Stimulated activated CD8-positive, alpha-beta memory T cell treated with anti-CD3 and anti-CD28 coated beads, Interleukin-4, amount 100 ng/mL, for 48 hours (primary cell): ENCODE measurements around the gene RBM6.
A peak's percentile ranks its signal among the peaks of the same experiment; 100 is the strongest.
"Not testable (repeated sequence)": the region's sequence is repeated elsewhere in the genome, so short reads cannot be mapped to it uniquely, and the experiment has no call there.

Experiments used
- DNase-seq: peaks from one replicate; pipeline ENCODE4 v3.0.0-alpha.2; 2020

RBM6 gene

DNA sequence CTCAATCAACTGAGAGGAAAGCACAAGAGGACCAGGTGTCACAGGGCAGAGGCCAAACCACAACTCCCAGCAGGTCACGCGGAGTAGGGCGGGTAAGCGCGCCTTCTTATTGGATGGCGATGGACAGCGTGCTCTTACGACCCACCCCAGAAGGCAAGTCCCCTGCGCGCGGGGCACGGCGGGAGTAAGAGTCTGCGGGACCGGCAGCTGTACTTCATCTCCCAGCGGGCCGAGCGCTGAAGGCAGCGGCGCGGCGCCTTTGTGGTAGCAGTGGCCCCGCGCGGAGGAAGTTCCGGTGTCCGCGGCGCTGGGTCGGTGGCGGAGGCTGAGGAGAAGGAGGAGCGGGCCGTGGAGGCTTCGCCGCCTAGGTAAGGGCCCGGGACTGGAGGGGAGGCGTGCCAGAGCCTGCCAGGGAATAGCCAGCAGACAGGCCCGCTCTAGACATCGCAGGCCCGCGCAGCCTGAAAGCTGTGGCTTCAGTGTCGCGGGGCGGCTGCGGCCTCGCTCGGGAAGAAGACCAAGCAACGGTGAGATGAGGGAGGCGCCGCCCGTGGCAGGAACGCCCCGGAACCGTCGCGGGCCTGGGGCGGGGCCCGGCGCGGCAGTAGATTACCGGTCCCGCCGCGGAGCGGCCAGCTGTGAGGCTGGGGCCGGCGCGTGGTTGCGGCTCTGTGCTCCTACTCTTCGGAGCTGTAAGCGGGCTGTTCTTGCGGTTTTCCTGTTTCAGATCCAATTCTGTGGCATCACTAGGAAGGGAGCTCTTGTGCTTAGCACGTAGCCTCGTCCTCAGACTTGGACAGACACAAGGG lies at the start of gene RBM6:
RBM6 (plus strand) TSS at position 293 of the 809 bp plus-strand sequence. CDS start 22,492 bp downstream, outside the sequence.
- peak; percentile 94 for DNase-seq

DNA sequence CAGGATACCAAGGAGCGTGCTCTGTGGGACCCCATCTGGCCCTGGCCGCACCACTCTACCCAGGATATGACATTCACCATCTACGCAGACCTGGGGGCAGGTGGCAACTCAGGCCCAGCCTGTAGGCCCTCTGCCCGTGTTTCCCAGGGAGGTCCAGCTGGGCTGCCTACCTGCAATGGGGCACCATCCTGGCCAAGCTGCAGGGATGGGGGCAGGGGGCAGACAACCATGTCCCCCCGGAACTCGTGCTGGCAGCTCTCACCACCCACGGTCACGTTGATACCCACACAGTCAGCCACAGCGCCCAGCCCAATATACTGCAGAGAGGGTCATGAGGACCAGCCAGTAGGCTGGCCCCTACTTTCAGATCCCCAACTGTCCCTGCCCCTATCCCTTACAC lies 44.2 kb upstream of the RBM6 start:
- DNase-seq, result no peak

DNA sequence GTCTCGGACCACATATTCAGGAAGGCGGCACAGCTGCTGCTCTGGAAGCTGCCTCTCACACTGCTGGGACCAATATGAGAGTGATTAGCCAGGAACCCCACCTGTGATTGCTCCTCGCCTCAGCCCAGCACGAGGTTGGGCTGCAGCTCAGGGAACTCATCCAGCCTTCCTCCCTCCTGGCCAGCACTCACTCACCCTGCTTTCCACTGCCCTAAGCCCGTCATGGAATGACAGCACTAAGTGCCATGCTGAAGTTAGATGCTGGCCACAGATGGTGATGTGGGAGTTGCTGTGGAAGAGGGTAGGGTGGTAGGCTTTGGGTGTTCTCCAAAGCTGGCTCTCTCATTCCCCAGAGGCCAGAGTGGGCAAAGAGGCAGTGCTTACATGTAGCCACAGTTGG lies 43.6 kb upstream of the RBM6 start:
- DNase-seq, result no peak

DNA sequence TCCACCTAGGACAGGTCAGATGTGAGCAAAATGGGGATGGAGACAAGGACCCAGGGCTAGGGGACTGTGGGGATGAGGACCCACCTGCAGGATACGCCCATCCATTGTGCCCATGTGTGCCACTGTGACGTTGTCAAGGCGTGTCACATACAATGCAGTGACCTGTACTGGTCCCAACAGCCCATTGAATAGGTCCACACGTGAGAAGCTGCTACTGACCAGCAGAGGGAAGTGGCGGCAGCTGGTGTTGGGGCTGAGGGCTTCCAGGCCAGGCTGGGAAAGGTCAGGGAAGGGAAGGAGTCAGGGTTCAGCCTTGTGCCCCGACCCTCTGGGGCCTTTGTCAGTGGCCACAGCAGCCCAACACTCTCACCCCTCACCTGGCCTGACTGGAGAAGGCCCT lies 41.0 kb upstream of the RBM6 start:
- no peak for DNase-seq

DNA sequence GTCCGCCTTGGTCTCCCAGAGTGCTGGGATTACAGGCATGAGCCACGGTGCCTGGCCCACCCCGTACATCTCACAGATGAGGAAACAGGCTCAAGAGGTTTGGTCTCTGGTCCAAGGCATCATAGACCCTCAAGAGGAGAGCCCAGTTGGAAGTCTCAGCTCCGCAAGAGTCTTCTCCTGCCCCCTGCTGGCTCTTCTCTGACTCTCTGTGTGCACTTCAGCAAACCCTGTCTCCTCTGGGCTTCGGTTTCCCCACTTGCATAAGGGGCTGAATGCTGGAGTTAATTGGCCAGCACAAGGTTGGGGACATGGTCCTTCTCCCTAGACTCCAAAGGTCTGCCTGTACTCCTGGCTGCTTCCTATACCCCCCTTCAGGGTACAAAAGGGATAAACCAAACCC lies 40.1 kb upstream of the RBM6 start:
- DNase-seq, result peak; percentile 37

DNA sequence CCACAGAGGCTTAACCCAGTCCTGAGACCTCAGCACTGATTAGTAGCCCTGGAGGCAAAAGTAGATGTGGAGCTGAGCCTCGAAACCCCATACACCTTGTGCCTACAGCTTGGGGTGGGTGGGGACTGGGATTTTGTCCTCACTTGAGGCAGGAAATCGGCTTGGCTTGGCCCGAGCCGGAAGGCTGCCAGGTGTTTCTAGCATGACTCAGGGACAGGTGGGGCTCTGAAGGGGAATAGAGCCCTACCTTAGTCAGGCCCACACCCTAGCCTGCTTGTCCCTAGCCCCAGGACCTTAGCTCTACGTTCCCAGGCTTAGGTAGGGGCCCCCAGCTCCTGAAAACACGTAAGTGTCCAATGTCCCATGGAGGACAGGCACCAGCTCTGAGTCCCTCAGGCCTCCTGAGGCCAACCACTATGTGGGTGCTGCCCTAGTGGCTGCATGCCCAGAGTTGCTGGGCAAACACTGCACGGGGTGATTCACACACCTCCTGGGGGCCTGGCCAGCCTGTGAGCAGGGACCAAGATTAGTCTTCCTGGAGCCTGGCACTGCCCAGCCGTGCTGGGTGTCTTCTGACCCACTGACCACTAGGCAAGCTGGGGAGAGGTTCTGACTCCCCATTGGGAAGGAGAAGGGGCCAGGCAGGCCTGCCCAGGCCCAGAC lies 39.3 kb upstream of the RBM6 start:
- no peak for DNase-seq

DNA sequence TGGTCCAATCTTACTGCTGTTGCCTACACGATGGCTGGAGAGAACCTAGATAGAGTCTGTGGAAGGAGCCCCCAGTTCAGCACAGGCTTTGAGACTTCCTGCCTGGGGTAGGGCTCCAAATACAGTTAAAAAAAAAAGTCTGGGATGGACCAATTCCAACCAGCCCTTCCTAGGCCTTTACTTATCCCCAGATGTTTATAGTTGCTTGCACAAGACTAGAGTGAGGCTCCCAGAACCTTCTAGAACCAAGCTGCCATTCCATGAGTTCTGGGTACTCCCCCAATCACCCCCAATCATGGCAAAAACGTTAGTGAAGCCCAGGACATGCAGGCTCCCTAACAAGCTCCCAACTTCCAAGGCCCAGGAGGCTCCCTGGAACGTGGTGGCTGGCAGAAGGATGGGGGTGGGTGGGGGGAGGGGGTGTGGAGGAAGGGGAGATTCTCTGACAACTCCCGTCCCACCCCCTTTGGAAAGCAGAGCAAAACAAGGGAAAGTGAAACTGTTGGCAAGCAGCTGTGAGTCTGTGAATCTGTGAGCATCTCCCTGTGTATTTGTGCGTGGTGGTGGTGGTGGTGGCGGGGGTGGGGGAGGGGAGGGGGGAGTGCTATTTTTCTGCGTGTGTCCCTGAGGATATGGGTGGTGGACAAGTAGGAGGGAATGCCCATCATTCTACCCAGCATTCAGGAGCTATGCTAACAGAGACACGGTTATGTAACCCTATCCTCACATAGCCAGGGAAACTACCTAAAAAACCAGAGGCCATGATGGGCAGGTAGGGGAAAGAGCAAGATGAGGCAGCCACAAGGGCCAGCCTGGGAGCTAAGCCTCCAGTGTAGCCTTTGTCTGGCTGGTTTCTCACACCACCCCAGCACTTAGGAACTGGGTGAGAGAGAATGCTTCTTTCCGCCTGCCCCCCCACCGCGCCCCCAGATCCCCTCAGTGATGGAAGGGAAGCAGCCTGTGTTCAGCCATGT lies 38.3 kb upstream of the RBM6 start:
- no peak for DNase-seq

DNA sequence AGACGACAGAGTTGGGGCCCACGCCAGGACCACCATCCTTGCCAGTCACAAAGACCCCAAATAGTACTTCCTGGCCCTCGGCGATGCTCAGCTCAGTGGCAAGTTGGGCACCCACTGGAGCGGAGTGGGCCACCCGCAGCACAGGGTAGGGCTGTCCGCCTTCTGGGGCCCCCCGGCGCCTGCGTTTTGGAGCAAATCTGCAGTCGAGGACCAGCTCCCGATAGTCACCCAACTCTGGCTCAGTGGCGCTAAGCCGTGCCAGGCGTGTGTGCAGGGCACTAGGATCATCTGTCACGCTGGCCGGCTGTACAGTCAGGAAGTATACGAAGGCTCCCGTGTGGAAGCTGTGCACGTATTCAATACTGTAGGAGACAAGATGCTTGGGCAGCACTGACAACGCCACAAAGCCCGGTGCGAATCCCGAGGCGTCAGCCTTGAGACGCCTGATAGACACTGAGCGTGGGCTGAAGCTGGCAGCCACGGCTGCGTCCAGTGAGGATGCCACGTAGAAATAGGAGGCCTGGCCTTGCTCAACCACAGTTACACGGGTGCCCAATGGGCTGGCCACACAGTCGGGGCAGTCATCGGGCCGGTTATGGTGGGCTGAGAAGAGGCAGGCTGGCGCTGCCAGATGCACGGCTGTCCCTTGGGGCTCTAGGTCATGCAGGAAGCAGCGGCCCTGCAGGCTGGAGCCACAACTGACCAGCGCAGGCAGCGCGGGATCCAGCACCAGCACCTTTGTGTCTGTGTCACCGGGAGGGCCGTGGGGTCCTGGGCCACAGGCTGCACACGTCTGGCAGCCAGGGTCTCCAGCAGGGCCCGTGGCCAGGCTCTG lies 37.2 kb upstream of the RBM6 start:
- DNase-seq, result no peak

DNA sequence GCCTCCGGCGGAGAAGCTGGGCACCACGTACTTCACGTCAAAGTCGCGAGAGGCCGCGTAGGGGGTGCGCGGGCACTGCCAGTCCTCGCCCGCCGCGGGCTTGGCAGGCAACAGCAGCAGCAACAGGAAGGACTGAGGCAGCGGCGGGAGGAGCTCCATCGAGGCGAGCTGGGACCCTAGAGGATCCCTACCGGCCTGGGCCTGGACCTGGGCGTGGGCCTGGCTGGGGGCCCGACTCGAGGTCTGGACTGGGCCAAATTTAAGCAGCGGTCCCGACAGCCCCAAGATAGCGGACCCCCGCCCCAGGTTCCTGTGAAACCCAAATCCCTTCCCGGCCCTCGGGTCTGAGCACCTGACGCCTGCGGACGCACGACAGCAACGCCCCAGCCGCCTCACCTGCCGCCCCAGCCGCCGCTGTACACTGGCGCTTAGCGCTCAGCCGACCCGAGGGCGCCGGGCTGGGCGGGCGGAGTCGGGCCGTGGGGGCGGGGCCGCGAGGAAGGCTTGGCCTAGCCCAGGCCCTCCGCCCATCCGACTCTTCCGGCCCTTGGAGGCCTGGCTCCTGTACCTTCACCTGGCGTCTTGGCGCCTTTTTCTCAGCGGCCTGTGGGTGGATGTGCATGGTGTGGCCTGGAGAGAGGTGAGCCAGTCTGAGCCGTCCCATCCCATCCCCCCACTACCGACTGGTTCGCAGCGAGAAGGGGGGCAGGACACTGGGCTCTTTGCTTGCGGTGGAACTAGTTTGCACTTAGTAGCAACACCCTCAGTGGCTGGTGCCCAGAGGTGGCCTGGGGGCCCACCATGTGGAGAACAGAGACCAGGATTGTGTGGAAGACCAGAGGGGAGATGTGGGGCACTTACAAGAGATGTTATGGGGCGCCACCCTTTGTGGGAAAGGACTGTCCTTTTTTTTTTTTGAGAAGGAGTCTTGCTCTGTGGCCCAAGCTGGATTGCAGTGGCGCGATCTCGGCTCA lies 36.2 kb upstream of the RBM6 start, which contains the start of gene MST1R:
MST1R (minus strand) TSS at position 423 of the 974 bp plus-strand sequence; CDS start at position 159, 264 bp downstream.
- peak; percentile 90 for DNase-seq

DNA sequence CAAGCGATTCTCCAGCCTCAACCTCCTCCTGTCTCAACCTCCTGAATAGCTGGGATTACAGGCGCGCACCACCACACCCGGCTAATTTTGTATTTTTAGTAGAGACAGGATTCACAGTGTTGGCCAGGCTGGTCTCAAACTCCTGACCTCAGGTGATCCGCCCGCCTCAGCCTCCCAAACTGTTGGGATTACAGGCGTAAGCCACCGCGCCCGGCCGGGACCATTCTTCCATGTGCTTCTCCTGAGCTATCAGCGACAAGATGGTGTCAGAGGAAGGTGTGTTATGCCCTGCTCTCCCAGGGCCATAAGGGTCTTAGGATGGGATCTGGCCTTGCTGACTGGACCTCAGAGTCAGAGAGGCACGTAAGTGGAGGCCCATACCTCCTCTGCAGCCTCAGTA lies 35.5 kb upstream of the RBM6 start:
- not testable (repeated sequence) for DNase-seq

DNA sequence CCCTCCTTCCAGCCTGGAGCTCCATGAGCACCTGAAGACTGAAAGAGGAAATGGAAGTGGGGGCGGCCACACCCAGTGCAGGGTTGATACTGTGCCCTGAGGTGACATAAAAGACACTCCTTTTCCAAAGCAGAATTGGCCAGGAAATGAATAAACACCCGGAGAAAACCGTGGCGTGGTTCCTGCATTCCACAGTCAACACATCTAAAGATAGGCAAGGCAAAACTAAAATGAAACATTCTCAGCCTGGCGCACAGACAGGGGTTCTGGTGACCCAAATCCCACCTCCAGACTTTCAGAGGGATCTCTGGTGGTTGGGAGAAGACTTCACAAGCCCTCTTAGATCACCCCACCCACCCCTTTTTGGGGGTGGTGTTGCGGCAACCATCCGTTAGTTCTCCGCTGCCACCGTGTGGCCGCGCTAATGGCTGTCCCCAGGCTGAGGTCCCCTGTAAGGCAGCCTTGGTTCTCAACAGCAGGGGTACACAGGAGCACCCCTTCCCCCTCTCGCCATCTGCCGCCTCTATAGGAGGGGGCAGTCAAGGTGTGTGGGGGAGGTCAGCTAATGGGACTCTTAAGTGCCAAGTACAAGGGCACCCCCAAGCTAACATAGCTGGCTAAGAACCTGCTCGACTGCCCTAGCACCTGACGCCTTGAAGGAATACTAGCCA lies 33.7 kb upstream of the RBM6 start:
- peak; percentile 72 for DNase-seq

DNA sequence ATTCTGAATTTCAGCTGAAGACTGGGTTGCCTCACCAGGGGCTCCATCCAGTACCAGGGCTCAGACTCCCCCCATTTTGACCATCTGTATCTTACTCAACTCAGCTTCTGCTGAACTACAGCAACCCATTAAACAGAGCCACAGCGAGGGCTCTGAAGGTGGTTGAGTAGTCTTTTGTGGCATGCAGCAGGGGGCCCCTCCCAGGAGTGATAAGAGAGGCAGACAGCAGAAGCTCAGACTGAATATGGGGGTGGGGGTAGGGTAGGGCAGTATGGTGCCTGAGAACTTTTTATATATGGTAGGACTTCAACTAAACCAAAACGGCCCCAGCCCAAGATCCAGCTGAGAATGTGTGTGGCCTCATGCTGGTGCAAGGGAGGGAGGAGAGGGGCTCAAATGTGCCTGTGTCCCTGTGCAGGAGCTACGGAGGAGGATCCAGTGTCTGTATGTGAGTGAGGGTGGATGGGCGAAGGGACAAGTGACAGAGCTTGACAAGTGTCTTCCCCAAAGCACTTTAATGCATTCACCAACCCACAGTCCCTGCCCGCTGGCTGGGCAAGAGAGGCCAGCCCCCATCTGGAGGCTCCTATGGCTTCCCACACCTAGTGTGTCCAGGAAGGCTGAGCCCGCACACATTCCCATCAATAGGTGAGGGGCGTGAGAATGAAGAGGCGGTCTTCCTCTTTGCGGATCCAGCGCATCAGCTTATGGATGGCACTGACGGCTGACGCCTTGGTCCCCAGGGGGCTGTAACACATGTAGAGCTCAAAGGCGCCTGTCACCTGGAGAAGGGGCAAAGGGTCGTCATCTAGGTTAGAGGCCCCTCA lies 31.4 kb upstream of the RBM6 start:
- no peak for DNase-seq

GRCh38 chr3:49910409-49911123 lies 29.4 kb upstream of the RBM6 start:
- no peak for DNase-seq

- no peak for DNase-seq
Measured at GRCh38 chr3:49911124-49911420, 28.9 kb upstream of the RBM6 start.

- DNase-seq, result no peak
Measured at GRCh38 chr3:49911611-49912010, 28.3 kb upstream of the RBM6 start.

DNA sequence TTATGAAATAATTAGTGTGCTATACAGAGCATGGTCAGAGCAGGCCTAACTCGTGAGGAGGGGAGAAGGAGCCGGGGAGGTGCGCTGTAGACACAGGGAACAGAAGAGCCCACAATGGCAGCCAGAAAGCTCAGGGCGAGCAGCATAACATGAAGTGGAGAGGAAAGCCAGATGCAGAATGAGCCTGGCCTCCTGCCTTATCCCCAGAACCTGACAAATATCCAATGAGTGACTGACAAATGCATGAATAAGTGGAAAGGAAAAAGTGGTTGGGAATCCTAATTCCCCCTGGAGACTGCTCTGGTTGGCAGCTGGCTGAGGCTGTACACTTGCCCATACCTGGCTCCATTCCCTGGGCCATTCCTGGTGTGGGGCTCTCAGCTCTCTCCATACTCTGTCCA lies 27.1 kb upstream of the RBM6 start:
- DNase-seq, result no peak

DNA sequence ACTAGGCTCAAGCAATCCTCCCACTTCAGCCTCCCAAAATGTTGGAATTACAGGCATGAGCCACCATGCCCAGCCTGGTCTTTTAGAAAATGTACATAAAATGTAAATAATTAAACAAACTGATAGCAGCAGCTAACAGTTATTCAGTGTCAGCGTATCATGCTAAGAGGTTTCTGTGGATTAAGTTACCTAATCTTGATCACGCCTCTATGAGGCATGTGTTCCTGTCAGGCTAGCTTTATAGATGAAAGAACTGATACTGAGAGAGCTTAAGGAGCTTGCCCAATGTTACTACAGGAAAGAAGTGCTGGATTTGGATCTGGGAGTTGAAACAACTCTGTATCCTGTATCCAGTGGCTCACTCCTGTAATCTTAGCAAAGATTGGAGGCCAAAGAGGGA lies 25.0 kb upstream of the RBM6 start:
- DNase-seq, result no peak

DNA sequence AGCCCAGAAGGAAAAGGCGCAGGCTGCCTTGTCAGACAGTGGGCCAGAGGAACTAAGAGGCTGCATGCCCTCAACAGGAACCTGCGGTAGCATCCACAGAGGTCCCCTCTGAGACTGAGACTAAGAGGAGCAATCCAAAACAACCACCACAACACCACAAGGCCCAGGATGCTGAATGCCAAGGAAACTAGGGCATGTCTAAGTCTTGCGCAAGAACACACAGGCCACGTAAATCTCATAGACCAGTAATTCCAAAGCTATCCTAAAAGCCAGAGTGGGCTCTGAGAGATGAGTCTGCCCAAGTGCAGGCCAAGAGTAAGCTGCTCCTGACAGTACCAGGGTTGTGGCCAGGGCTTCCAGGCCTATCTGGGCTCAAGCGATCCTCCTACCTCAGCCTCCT lies 23.3 kb upstream of the RBM6 start:
- no peak for DNase-seq
